NCI-H187 (cell line): ENCODE results near the gene CSN1S1.
"Not testable (repeated sequence)": the region's sequence is repeated elsewhere in the genome, so short reads cannot be mapped to it uniquely, and the experiment has no call there.

ENCODE experiments used
- DNase-seq, 2 experiments: peaks; one replicate each; lab custom pipeline; 2025; lab: John Stamatoyannopoulos, UW

The CSN1S1 gene

GRCh38 chr4:69930768-69931167, at the start of gene CSN1S1:
Gene CSN1S1 (plus strand): TSS chr4:69931068. CDS start chr4:69932556, 1,488 bp downstream.
- DNase-seq, result no peak

GRCh38 chr4:69881173-69881773, 49.6 kb upstream of the CSN1S1 start:
- DNase-seq, result no peak

GRCh38 chr4:69882150-69882549, 48.7 kb upstream of the CSN1S1 start:
- DNase-seq, result no peak

- no peak for DNase-seq
Measured at GRCh38 chr4:69888336-69888735, 42.5 kb upstream of the CSN1S1 start.

GRCh38 chr4:69894186-69894585, 36.7 kb upstream of the CSN1S1 start:
- DNase-seq, result no peak

GRCh38 chr4:69894721-69895120, 36.1 kb upstream of the CSN1S1 start:
- no peak for DNase-seq

- no peak for DNase-seq
Measured at GRCh38 chr4:69896530-69897116, 34.2 kb upstream of the CSN1S1 start.

- DNase-seq, result no peak
Measured at GRCh38 chr4:69907151-69907550, 23.7 kb upstream of the CSN1S1 start.

- no peak for DNase-seq
Measured at GRCh38 chr4:69909195-69909594, 21.7 kb upstream of the CSN1S1 start.

- no peak for DNase-seq
Measured at GRCh38 chr4:69910016-69910782, 20.7 kb upstream of the CSN1S1 start.

- DNase-seq, result no peak
Measured at GRCh38 chr4:69920874-69921273, 10.0 kb upstream of the CSN1S1 start.

GRCh38 chr4:69923782-69924410, 7.0 kb upstream of the CSN1S1 start:
- DNase-seq, result not testable (repeated sequence)

- no peak for DNase-seq
Measured at GRCh38 chr4:69934150-69934549, 3.3 kb downstream of the CSN1S1 start.

GRCh38 chr4:69936566-69936965, 5.7 kb downstream of the CSN1S1 start:
- DNase-seq, result no peak

GRCh38 chr4:69951602-69952001, 20.7 kb downstream of the CSN1S1 start:
- DNase-seq, result no peak

- no peak for DNase-seq
Measured at GRCh38 chr4:69957209-69957608, 26.3 kb downstream of the CSN1S1 start.

GRCh38 chr4:69965628-69966027, 34.8 kb downstream of the CSN1S1 start, which contains the start of gene CSN2:
Gene CSN2 (minus strand): TSS chr4:69965728. CDS start chr4:69960995, 4,733 bp downstream.
- no peak for DNase-seq

- no peak for DNase-seq
Measured at GRCh38 chr4:69970071-69970470, 39.2 kb downstream of the CSN1S1 start.

GRCh38 chr4:69974631-69975030, 43.8 kb downstream of the CSN1S1 start:
- no peak for DNase-seq

- DNase-seq, result no peak
Measured at GRCh38 chr4:69977582-69977981, 46.7 kb downstream of the CSN1S1 start.

- DNase-seq, result no peak
Measured at GRCh38 chr4:69984030-69984443, 53.2 kb downstream of the CSN1S1 start.

- no peak for DNase-seq
Measured at GRCh38 chr4:69986663-69987062, 55.8 kb downstream of the CSN1S1 start.

- no peak for DNase-seq
Measured at GRCh38 chr4:69991016-69991415, 60.1 kb downstream of the CSN1S1 start.
